Measurements from ENCODE around the gene ITGB3.

The ITGB3 gene

DNA sequence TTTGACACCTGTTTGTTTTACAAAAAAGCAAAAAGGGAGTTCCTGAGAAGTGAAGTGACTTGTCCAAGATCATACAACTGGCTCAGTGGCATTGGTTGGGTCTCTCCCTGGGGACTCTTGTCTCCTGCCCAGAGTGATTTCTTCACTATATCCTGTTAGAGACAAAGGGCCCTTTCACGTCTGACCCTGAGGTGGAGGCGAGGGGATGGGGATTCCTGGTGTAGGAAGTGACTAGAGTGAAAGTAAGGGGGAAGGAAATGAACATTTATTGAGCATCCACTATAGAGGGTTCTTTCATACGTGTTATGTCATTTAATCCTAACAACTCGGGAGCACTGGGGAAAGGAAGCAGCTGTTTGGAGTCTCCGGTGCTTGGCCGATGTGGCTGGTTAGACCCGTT is 9.0 kb downstream of the ITGB3 start:
- Histone ChIP-seq H3K36me3 (ENCODE audit: insufficient read depth, low read length) (no peaks in the 10 kb centered on the region), H3K4me2 (ENCODE audit: insufficient read depth, low read length) (no peak overlapping the region), H3K9ac (ENCODE audit: low read depth, low read length) (no peak overlapping the region), H3K4me1 (ENCODE audit: insufficient read depth, low read length) (no peaks in the 10 kb centered on the region), H3K79me2 (ENCODE audit: insufficient read depth, low read length) (no peaks in the 10 kb centered on the region), H3K27ac (ENCODE audit: low read length) (no peak overlapping the region), H3K27me3 (ENCODE audit: insufficient read depth, low read length, poor library complexity) (no peaks in the 10 kb centered on the region), H2AFZ (ENCODE audit: low read depth, low read length) (no peak overlapping the region), H3K4me3 (ENCODE audit: low read depth in 1 of 2, low read length in 2 of 2) (no peak overlapping the region), H3K9me3 (ENCODE audit: insufficient read depth, low read length, severe bottlenecking) (no peaks in the 10 kb centered on the region), H4K20me1 (ENCODE audit: insufficient read depth, low read length) (no peaks in the 10 kb centered on the region; the same call in 1 of the 2 replicates)
- TF ChIP-seq, protein P1, sequence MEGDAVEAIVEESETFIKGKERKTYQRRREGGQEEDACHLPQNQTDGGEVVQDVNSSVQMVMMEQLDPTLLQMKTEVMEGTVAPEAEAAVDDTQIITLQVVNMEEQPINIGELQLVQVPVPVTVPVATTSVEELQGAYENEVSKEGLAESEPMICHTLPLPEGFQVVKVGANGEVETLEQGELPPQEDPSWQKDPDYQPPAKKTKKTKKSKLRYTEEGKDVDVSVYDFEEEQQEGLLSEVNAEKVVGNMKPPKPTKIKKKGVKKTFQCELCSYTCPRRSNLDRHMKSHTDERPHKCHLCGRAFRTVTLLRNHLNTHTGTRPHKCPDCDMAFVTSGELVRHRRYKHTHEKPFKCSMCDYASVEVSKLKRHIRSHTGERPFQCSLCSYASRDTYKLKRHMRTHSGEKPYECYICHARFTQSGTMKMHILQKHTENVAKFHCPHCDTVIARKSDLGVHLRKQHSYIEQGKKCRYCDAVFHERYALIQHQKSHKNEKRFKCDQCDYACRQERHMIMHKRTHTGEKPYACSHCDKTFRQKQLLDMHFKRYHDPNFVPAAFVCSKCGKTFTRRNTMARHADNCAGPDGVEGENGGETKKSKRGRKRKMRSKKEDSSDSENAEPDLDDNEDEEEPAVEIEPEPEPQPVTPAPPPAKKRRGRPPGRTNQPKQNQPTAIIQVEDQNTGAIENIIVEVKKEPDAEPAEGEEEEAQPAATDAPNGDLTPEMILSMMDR (IDR thresholded peaks at IDR 0.05; ENCODE audit: borderline replicate concordance, extremely low read depth, low read length, poor library complexity, severe bottlenecking) = no peak
- TF ChIP-seq EZH2 (IDR thresholded peaks at IDR 0.05; ENCODE audit: borderline replicate concordance, low read depth, low read length, severe bottlenecking) = no peak
- no peak for DNase-seq
- ATAC-seq (ENCODE audit: insufficient read depth, low read depth) = no peak

DNA sequence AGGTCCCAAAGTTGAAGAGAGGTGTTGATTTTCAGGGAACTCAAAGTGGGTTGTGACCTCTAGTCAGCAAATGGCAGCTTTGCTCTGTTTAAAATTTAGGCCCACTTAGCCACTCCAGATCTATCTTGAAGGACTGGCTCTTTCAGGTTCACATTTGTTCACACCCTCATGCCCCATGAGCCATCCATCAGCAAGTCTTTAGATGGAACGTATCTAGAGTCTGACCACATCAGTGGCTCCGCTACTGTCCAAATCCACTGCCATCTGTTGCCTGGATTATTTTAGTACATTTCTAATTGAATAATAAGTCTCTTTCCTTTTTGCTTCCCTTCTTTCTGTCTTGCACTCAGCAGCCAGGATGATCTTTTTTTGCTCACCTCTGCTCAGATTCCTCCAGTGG is 10.5 kb downstream of the ITGB3 start:
- Histone ChIP-seq H3K27me3 (ENCODE audit: insufficient read depth, low read length, poor library complexity) (no peaks in the 10 kb centered on the region), H4K20me1 (ENCODE audit: insufficient read depth, low read length) (no peaks in the 10 kb centered on the region; the same call in 1 of the 2 replicates), H3K27ac (ENCODE audit: low read length) (no peak overlapping the region), H3K4me2 (ENCODE audit: insufficient read depth, low read length) (no peak overlapping the region), H3K4me1 (ENCODE audit: insufficient read depth, low read length) (no peaks in the 10 kb centered on the region), H3K79me2 (ENCODE audit: insufficient read depth, low read length) (no peaks in the 10 kb centered on the region), H3K9ac (ENCODE audit: low read depth, low read length) (no peak overlapping the region), H3K36me3 (ENCODE audit: insufficient read depth, low read length) (no peaks in the 10 kb centered on the region), H3K4me3 (ENCODE audit: low read depth in 1 of 2, low read length in 2 of 2) (no peak overlapping the region), H3K9me3 (ENCODE audit: insufficient read depth, low read length, severe bottlenecking) (peaks cover 5% of the 10 kb centered on the region), H2AFZ (ENCODE audit: low read depth, low read length) (no peak overlapping the region)
- DNase-seq (no peak), ATAC-seq (ENCODE audit: insufficient read depth, low read depth) (no peak)
- no peak for TF ChIP-seq EZH2 (IDR thresholded peaks at IDR 0.05; ENCODE audit: borderline replicate concordance, low read depth, low read length, severe bottlenecking)
- TF ChIP-seq, protein P1 (IDR thresholded peaks at IDR 0.05; ENCODE audit: borderline replicate concordance, extremely low read depth, low read length, poor library complexity, severe bottlenecking) = no peak

DNA sequence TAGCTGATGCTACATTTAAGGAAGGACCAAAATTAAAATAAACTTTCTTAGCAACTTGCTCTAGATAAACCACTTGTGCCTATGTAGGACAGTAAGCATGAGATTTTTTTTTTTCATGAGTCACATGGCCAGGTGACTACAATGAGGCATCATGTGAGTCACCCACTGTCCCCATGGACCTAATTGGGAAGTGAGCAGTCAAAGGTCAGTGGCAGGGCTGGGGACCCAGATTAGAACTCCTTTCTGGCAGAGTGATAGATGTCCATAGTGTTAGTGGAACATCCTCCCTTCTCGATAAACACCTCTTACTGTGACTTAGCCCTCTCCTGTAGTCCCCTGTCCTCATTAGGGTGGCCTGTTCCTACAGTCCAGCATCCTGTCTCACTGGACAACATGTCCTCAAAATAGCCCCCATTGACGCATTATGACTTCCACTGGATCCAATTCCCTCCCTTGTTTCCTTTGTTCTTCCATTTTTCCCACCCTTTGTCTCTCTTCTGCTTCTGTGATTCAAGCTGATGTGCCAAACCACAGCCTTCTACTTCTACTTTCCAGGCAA is 12.4 kb downstream of the ITGB3 start:
- ATAC-seq (ENCODE audit: insufficient read depth, low read depth) (no peak), DNase-seq (no peak)
- Histone ChIP-seq H3K4me1 (ENCODE audit: insufficient read depth, low read length) (no peaks in the 10 kb centered on the region), H3K4me2 (ENCODE audit: insufficient read depth, low read length) (no peak overlapping the region), H3K79me2 (ENCODE audit: insufficient read depth, low read length) (no peaks in the 10 kb centered on the region), H3K27me3 (ENCODE audit: insufficient read depth, low read length, poor library complexity) (no peaks in the 10 kb centered on the region), H3K4me3 (ENCODE audit: low read depth in 1 of 2, low read length in 2 of 2) (no peak overlapping the region), H3K9ac (ENCODE audit: low read depth, low read length) (no peak overlapping the region), H3K9me3 (ENCODE audit: insufficient read depth, low read length, severe bottlenecking) (peaks cover 5% of the 10 kb centered on the region), H3K27ac (ENCODE audit: low read length) (no peak overlapping the region), H4K20me1 (ENCODE audit: insufficient read depth, low read length) (no peaks in the 10 kb centered on the region; the same call in 1 of the 2 replicates), H3K36me3 (ENCODE audit: insufficient read depth, low read length) (no peaks in the 10 kb centered on the region), H2AFZ (ENCODE audit: low read depth, low read length) (no peak overlapping the region)
- no peak for TF ChIP-seq EZH2 (IDR thresholded peaks at IDR 0.05; ENCODE audit: borderline replicate concordance, low read depth, low read length, severe bottlenecking)
- TF ChIP-seq, protein P1 (IDR thresholded peaks at IDR 0.05; ENCODE audit: borderline replicate concordance, extremely low read depth, low read length, poor library complexity, severe bottlenecking) = no peak
